Activated CD8-positive, alpha-beta memory T cell treated with anti-CD3 and anti-CD28 coated beads for 48 hours (primary cell): ENCODE data around the gene RSPRY1.
"Not testable (repeated sequence)": the region's sequence is repeated elsewhere in the genome, so short reads cannot be mapped to it uniquely, and the experiment has no call there.

ENCODE experiments used
- DNase-seq, 3 experiments: peaks; one replicate each; pipeline ENCODE4 v3.0.0-alpha.2; 2020; ENCODE audit warnings: low read depth in 2 of 3, low spot score in 2 of 3

RSPRY1 gene

DNA sequence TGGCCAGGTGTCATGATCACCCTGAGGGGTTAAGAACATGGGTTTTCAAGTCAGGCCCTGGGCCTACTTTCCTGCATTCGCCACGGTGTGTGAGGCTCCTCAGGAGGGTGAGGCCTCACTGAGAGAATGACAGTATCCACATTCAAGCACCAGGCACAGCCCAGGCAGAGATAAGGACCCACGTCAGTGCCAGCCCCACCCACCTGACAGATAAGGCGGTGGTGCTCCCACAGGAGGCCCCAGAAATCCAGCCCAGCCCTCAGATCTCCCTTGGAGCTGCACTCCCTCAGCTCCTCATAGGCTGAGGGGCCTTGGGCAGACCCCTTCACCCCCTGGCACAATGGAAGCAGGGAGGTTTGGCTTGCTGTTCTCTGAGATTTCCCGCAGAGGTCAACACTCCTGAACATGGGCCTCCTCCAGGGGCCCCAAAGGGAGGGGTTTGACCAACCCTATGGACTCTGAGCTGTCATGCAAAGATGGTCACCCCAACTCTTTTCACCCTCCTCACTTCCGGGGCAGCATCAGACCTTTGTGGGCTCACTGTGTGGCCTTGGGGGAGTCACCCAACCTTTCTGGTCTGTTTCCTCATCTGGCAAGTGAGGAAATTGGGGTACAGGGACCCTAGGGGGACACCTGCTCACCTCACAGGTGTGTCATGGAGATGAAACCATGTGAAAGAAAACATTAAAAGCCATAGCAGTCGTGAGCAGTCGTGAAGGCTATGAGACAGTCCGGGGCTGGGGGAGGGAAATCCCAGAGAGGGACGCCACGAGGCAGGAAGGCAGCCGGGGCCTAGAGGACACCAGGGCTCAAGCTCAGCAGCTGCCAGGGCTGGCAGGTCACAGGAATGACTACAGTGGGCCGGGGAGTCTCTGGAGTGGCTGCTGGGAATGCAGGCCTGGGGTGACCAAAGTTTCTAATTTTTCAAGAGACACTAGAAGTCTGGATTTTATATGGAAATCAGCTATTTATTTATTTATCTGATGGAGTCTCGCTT lies 83.0 kb downstream of the RSPRY1 start:
- DNase-seq = no peak

DNA sequence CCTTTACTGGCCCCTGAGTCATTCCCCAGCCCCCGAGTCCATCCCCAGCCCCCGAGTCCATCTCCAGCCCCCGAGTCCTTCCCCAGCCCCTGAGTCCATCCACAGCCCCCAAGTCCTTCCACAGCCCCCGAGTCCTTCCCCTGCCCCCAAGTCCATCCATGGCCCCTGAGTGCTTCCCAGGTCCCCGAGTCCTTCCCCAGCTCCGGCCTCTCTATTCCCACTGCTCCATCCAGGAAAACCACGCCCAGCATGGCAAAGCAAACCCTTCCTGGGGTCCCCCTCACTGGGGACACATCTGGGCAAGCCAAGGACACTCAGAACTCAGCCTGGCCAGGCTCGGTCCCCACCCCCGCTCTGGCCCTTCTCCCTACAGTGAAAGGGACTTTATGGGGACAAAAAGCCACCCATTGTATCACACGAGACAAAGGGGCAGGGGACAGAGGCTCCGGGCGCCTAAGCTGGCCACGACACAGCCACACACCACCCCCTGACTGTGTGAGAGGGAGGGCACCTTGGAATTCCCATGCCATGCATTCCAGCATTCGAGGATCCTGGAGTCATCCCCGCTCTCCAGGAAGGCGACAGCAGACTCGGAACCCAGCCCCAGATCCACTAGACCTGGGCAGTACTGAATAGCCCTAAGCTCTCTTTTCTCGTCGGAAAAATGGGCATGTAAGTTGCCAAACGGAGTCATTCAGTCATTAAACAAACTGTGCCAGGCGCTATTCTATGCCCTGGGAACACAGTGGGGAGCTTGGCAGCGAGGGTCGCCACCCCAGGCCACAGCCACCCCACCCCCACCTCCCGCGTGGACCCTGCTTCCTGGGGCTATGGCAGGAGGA lies 84.3 kb downstream of the RSPRY1 start:
- no peak for DNase-seq

DNA sequence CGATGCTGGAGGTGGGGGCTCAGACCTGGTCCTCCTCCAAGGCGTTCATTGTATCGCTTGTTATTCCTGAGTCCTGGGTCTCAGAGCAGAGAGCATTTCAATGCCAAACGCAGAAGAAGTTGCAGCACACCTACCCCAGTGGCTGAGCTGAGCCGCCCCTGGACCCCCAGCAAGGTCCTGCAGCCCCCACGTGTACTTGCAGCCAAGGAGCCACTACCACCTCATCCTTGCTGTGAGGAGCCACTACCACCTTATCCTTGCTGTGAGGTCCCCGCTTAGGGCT lies 84.9 kb downstream of the RSPRY1 start:
- no peak for DNase-seq

DNA sequence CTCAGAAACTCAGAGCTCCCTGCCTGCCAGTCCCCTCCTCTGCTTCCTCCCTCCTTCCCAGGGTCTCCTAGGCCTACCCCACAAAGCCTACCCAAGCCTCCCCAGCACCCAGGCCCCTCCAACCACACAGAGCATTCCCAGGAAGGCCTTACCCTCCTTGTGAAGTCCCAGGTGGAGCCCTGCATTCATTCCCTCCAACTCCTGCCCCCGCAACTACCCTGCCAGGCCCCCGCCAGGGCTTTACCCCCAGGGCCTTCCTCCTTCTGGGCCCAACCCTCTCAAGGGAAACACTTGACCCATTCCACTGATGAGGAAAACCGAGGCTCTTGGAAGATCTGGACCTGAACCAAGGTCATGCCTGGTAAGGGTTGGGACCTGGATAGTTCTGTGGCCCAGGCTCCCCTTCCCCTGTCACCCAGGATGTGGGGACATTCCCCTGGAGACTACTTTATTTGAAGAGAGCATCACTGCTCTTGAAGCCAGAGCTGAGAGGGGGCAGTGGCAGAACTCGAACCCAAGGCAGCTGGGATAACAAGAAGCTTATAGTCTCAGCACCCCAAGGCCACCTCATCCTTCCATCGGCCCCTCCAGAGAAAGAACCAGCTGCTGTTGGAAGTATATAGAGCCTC lies 85.9 kb downstream of the RSPRY1 start:
- no peak for DNase-seq

DNA sequence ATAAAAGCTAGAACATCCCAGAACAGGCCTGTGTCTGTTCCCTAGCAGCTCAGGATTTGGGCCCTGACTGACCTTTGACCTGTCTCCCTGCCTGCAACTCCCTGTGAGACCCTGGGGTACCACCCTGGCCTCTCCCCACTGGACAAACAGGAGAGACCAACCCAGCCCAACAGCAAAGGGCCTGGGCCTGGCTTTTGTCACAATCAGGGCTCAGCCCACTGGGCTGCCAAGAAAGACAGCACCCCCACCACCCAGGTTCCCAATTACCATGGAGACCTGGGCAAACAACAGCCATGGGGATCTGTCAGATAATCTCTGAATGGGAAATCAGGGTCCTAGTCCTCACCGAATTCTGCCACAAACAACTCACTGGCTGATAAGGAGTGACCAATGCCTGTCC lies 87.2 kb downstream of the RSPRY1 start:
- no peak for DNase-seq

DNA sequence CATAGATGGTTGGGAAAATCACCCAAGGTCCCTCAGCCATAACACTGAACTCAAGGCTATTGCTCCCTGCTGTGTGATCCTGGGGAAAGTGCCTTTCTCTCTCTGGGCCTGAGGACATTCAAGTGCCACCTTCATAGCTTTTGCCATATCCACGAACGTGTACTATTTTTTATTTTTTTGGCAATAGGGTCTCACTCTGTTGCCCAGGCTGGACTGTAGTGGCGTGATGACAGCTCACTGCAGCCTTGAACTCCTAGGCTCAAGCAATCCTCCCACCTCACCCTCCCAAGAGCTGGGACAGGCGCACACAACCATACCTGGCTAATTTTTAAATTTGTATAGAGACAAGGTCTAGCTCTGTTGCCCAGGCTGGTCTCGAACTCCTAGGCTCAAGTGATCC lies 87.7 kb downstream of the RSPRY1 start:
- no peak for DNase-seq

DNA sequence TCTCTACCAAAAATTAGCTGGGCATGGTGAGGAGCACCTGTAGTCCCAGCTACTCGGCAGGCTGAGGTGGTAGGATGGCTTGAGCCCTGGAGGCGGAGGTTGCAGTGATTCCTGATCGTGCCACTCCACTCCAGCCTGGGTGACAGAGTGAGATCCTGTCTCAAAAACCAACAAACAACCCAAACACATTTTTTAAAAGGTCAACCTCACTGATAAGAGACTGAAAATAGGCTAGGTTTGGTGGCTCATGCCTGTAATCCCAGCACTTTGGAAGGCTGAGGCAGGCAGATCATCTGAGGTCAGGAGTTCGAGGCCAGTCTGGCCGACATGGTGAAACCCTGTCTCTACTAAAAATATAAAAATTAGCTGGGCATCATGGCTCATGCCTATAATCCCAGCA lies 89.8 kb downstream of the RSPRY1 start:
- DNase-seq = not testable (repeated sequence)

DNA sequence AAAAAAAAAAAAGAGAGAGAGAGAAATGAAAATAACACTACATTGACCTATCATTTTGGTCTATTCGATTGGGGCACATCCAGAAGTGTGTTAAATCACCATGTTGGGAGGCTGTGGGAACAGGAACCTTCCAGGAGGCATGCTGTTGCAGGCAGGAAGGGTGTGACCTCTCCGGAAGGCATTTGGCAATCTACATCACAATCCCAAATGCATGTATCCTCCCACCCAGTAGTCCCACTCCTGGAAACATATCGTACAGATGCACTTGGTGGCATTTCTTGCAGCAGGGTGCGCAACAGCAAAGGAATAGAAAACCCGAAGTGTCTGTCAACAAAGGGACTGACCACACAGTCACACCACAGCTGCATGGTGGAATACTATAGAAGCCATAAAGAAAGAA lies 90.5 kb downstream of the RSPRY1 start:
- DNase-seq = no peak

DNA sequence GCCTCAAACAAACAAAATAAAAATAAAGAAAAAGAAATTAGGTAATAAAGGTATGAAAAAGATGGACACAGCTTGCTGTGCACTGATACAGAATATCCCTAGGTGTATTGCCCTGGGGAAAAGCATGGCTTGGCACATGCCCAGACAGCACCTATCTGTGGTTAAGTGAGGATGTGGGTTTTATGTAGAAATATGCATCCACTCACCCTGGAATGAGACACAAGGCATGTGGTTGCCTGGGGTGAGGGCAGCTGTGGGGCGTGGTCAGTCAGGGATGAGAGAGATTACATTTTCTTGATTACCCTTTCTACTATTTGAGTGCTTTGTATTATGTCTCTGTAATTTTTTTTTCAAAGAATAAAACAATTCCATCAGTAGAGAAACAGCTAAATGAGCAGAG lies 91.5 kb downstream of the RSPRY1 start:
- no peak for DNase-seq

DNA sequence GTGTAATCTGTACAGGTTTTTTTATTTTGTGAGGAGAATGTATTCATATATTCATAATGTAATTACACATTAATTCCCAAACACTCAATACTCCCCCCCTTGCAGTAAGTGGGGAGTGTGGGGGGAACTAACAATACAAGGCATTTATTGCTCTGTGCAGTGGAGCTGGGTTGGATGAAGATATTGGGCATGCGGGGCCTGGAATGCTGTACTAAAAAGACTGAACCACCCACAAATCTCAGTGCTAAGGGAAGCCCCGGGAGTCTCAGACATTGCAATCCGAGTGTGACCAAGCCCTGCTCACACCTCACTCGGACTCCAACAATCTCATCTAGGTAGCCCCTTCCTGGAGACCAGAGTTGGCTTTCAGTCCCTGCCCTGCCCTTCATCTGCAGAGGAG lies 92.4 kb downstream of the RSPRY1 start:
- DNase-seq = no peak

DNA sequence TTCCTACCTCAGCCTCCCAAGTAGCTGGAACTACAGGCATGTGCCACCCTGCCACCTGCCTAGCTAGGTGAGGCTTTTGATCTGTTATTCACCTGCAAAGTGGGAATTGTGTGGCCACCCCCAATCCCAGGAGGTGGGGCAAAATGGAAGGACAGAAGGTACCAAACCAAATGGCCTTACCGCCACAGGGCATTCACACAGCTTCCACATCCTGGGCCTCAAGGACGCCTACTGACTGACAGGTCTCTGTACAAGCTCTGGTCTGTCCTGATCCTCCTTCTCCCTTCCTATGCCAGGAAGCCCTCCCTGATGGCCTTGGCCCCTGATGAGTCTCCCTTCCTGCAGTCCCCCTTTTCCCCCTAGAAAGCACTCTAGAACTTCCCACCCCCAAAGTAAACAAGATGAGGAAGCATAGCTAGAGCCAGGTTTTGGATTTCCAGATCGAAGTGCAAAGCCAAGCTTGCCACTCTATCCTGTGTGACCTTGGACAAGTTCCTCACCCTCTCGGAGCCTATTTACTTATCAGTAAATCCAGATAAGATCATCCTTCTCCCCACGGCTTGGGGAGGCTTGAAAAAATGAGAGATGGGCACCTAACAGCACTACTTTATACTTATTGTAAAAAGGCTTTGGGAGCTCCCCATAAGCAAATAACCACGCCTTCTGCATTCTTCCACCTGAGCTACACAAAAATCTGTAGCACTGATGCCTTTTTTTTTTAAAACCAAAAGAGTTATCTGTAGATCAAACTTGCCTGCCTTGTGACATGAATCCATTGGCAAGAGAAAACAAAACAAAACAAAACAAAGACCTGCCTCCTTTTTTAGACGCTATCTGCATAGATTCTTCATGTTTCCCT lies 93.9 kb downstream of the RSPRY1 start:
- DNase-seq = no peak

DNA sequence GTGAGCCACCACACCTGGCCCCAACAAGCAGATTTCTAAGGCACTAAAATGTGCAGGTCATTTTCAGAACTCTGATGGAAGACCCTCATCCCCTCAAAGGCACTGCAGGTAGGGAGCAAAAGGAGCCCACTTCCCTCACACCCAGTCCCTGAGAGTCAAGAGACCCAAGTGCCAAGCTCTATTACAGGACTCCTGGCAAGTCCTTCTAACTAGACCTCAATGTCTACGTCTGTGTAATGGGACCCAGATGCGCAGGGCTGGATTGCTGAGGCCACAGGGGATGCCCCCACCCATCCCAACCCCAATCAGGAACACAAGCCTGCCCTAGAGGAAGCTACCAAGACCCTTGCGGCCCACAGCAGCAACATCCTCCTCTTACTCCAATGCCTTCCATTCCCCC lies 95.7 kb downstream of the RSPRY1 start:
- DNase-seq = no peak

DNA sequence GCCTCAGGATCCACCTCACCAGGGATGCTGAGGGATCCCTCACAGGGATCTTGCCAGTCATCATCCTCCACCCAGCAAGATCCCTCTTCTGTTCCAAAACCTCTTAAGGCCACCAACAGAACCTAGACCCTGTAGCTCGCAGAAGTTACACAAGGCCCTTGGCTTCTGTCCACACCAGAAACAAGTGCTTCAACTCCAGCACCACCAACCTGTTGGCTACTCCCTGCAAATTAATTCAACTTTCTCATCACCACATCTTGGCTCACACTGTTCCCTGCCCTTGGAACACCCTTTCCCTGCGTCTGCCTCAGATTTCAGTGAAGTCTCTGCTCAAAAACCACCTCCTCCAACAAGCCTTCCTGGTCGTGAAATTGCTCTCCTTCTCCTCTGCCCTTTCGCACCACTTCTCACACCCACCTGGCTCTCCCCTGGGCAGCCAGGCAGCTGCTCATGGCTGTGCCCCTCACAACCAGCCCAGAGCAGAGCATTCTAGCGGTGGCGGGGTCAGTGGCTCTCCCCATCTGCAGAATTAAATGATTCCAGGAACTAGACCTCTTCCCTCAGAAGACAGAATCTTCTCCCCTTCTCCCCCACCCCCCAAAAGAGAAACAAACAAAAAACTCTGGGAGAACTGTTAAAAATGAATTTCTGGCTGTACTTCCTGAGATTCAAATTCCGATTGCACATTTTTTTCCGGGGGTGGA lies 96.5 kb downstream of the RSPRY1 start:
- no peak for DNase-seq

DNA sequence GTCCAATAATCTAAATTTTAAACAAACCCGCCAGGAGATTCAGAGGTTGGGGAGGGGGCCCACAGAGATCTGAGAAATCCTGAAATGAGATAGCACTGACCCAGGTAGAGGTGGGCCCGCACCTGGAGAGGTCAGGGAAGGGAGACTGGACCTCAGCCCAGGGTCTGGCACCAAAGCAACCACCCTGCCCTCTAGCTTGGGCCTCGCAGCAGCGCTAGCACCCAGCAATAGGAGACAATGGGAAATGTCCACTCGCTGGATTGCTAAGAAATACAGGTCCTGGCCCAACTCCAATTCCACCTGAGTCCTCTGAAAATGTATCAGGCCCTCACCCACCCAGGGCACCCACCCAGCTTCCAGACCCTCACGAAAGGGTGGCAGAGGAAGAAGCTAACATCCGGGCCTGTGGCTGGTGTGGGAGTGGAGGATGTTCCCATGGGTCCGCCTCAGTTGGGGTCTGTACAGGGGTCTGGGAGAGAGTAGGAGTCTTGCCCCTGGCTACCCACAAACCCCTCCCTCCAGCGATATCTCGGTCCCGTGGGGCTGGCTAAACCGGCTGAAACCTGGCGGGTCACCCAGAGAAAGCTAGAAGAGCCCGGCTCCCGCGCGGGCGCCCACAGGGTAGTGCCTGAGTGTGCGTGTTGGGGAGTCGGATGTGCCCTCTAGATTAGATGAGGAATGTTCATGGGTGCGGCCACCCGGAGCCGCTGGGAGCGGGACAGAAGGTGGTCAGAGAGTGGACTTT lies 97.3 kb downstream of the RSPRY1 start:
- DNase-seq = no peak

DNA sequence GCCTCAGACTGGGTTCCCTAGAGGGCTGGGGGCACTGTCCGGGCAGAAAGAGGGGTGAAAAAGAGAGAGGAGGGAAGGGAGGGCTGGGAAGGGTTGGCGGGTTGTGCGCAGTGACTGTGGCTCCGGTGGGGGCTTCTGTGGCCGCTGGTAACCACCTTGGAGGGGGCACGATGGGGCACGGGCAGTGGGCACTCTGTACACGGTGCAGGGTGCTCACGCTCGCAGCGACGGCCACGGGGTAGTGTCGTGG lies 97.8 kb downstream of the RSPRY1 start:
- DNase-seq = no peak

DNA sequence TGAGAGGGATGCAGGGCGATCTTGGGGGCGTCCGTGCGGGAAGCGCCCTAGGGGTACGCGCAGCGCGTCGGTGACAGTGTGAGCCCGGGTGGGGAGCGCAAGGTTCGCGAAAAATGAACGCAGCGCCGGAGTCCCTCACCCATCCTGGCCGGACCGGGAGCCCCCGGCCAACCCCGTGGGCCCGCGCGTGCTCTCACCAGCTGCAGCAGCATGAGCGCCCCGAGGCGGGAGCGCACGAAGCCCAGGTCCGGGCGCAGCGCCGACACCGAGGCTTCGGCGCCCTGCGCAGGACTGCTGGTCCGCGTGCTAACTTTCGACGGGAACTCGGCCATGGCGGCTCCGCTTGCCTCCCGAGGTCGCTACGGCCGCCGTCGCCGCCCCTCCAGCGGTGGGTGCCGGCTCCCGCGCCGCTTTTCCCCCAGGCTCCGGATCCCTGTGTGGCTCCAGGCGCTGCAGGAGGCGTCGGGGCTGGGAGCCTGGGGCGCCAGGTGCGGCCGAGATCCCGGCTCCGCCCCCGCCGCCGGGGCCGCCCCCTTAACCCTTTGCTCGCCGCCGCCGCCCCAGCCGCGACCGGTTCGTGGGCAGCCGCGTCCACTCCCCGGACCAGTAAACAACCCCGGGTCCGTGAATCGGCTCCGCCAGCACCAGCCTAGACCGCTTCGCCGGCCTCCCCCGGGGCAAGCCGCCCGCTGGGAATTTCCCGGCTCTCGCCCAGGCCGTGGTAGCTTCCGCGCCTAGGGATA lies 98.3 kb downstream of the RSPRY1 start, which contains the start of gene PLLP:
Gene PLLP (minus strand): TSS at position 464 of the 743 bp plus-strand sequence. CDS start 132 bp downstream, at position 332.
- no peak for DNase-seq

DNA sequence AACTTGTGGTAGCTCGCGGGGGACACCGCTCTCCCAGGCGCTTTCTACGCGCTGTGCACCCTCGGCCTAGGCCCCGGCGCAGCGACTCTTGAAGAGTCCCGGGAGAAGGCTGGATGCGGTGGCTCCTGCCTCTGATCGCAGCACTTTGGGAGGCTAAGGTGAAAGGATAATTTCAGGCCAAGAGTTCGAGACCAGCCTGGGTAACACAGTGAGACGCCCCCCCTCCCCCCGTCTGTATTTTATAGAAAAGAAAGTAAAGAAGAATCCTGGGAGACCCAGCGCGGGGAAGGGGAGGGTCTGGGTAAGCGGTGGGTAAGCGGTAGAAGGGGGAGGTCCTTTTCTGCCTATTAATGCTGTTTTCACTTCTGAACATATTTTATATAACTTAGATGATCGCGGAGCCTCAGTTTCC lies 98.8 kb downstream of the RSPRY1 start:
- no peak for DNase-seq

DNA sequence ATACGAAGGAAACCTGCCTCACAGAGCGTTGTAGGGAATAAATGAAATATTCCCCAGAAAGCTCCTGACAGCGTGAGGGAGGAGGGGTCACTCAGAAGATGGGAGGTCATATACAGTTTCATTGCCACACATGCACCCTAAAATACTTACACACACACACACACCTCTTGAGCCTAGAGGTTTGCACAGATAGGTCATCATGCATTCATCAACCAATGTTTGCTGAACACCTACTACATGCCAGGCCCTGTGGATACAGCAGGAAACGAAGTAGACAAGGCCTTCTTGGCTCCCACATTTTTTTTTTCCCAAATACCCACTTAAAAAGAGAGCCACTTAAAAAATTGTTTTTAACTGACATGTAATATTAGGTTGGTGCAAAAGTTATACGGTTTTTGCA lies 99.2 kb downstream of the RSPRY1 start:
- no peak for DNase-seq
